ENCODE results near the gene VTA1. TPM values are rescaled to one million over a fixed set of nuclear protein-coding genes. Genes with fewer than 3 reads are reported as not detected.

VTA1 gene
- total and polyA plus RNA-seq, 2 of the 4 experiments (the other 2 are of a cell fraction), result 60.9 to 120 TPM

GRCh38 chr6:142154336-142154735 lies 7.3 kb downstream of the VTA1 start:
- Histone ChIP-seq H3K9me3 (ENCODE audit: control insufficient read depth, insufficient read depth, low read length) (no peaks in the 10 kb centered on the region), H2BK5ac (ENCODE audit: low read depth, low read length, poor library complexity, severe bottlenecking) (no peak overlapping the region), H3K4me2 (ENCODE audit: low read depth, low read length) (no peak overlapping the region), H2AFZ (replicated peaks; ENCODE audit: low read length, poor library complexity) (no peak overlapping the region), H3K27me3 (ENCODE audit: control insufficient read depth, insufficient read depth, low read length) (no peaks in the 10 kb centered on the region), H3K56ac (ENCODE audit: extremely low read depth, insufficient read depth, low read length) (no peak overlapping the region), H2BK20ac (ENCODE audit: low read depth, low read length) (no peak overlapping the region), H4K20me1 (ENCODE audit: insufficient read depth, low read length) (no peaks in the 10 kb centered on the region; the same call in 1 of the 2 replicates), H3K4me3 (ENCODE audit: insufficient read depth, low read depth, low read length) (no peak overlapping the region), H3K14ac (replicated peaks; ENCODE audit: low read depth, low read length) (no peak overlapping the region), H2BK120ac (ENCODE audit: low read depth, low read length) (no peak overlapping the region), H4K8ac (ENCODE audit: low read depth in 2 of 2, low read length in 2 of 2) (no peak overlapping the region), H3K18ac (ENCODE audit: low read depth, low read length) (no peak overlapping the region), H2BK15ac (ENCODE audit: low read depth, low read length) (no peak overlapping the region), H3K27ac (ENCODE audit: insufficient read depth, low read length) (no peak overlapping the region), H4K5ac (ENCODE audit: low read depth, low read length) (peak overlapping the region; percentile 65; the same call in 1 of the 2 replicates), H3K9ac (ENCODE audit: low read depth, low read length) (no peak overlapping the region), H2AK9ac (replicated peaks; ENCODE audit: low read depth, low read length, poor library complexity) (no peak overlapping the region), H3K4me1 (ENCODE audit: control insufficient read depth, insufficient read depth, low read length) (no peaks in the 10 kb centered on the region; the same call in 1 of the 2 replicates), H2AK5ac (ENCODE audit: low read depth, low read length) (no peak overlapping the region), H3K23ac (ENCODE audit: low read depth, low read length) (no peak overlapping the region), H3K36me3 (ENCODE audit: control insufficient read depth, insufficient read depth, low read length) (peaks cover 2% of the 10 kb centered on the region; the same call in 1 of the 2 replicates), H3K79me1 (ENCODE audit: low read depth in 1 of 2, low read length in 2 of 2) (peaks cover 3 to 39% of the 10 kb centered on the region in 2 experiments; a peak in 3 of 4 replicates), H4K91ac (ENCODE audit: insufficient read depth, low read depth, low read length) (no peak overlapping the region), H3K9me1 (ENCODE audit: insufficient read depth, low read length) (no peaks in the 10 kb centered on the region), H3K4ac (ENCODE audit: low read depth, low read length) (no peak overlapping the region)
- dilution Hi-C loops (cut with HindIII; ENCODE audit: low sequenced_read_pairs, unreplicated experiment) (no loop called here), intact Hi-C loops (cut with micrococcal nuclease) (loop anchor here (5.0 kb wide), 1 partner anchor 148 kb away; the partner anchor contains the start of gene ADGRG6), in situ Hi-C loops (cut with MboI; ENCODE audit: low sequenced_read_pairs) (no loop called here)
- TF ChIP-seq MAFK (IDR thresholded peaks at IDR 0.05; ENCODE audit: low read depth, low read length), result no peak
- TF ChIP-seq CEBPB (IDR thresholded peaks at IDR 0.05; ENCODE audit: low read depth, low read length), result no peak
- TF ChIP-seq NFE2L2 (IDR thresholded peaks at IDR 0.05; ENCODE audit: low read depth, low read length), result no peak
- no peak for TF ChIP-seq ELK1 (IDR thresholded peaks at IDR 0.05; ENCODE audit: borderline replicate concordance, low read depth, low read length)
- TF ChIP-seq CHD1 (IDR thresholded peaks at IDR 0.05; ENCODE audit: low read depth, low read length), result no peak
- no peak for TF ChIP-seq RFX5 (IDR thresholded peaks at IDR 0.05; ENCODE audit: low read depth, low read length)
- TF ChIP-seq MAZ (IDR thresholded peaks at IDR 0.05; ENCODE audit: borderline replicate concordance, low read depth, low read length), result no peak
- TF ChIP-seq CTCF (conservative IDR thresholded peaks at IDR 0.05; ENCODE audit: low read depth, low read length), result no peak
- no CpG with 5 or more reads among the region's 1 CpG for WGBS, 2 experiments (ENCODE audit: extremely low coverage in 2 of 2, insufficient read length in 1 of 2)
- no TSS peak for BruUV-seq (replicated peaks)
- ChIA-PET POLR2A (ENCODE audit: unreplicated experiment) (no interaction called here), CTCF (no interaction called here)
- no peak for DNase-seq
- ATAC-seq (ENCODE audit: low read depth), result no peak

All from IMR-90 (cell line).